K562 (cell line): ENCODE measurements around the gene B4GALNT4. TPM values are rescaled to one million over a fixed set of nuclear protein-coding genes. Genes with fewer than 3 reads are reported as not detected.

ENCODE experiments used
- ARID3A ChIP-seq: IDR thresholded peaks from 2 replicates; pipeline ENCODE4 v1.6.1; 2012; ENCODE audit warnings: low read depth, low read length, improper control_type of control experiment, borderline replicate concordance
- ATF1 ChIP-seq, 2 experiments: fragments of 450-650 bp in 1 of 2; IDR thresholded peaks; 2 replicates each; pipeline ENCODE4 v1.6.1; 2016; ENCODE audit warnings: missing compliant biosample characterization in 1 of 2, missing genetic modification characterization in 1 of 2
- BRD9 ChIP-seq: fragments of 450-650 bp; IDR thresholded peaks from 2 replicates; pipeline ENCODE4 v1.6.1; 2018; ENCODE audit warnings: low read depth; ENCODE audit not compliant: partially characterized antibody
- DMBX1 ChIP-seq: fragments of 250-450 bp; sonication (Bioruptor Pico); IDR thresholded peaks from 2 replicates; pipeline ENCODE4 v1.8.0; 2022; ENCODE audit warnings: inconsistent platforms, mild to moderate bottlenecking, moderate library complexity, borderline replicate concordance
- E2F6 ChIP-seq, 2 experiments: IDR thresholded peaks; 2 replicates each; pipeline ENCODE4 v1.6.1; 2011; ENCODE audit warnings: borderline replicate concordance in 1 of 2, control low read depth in 1 of 2, low read depth in 1 of 2, low read length in 1 of 2, mild to moderate bottlenecking in 1 of 2, mixed read lengths in 1 of 2, moderate library complexity in 1 of 2; ENCODE audit not compliant: insufficient read depth in 1 of 2, insufficient read length in 1 of 2, poor library complexity in 1 of 2, severe bottlenecking in 1 of 2; ENCODE audit errors: extremely low read depth in 1 of 2
- IRF1 ChIP-seq: sonication (generic); formaldehyde crosslinking; IDR thresholded peaks from 2 replicates; pipeline ENCODE4 v1.8.0; 2022; ENCODE audit warnings: missing genetic modification reagents, mild to moderate bottlenecking, borderline replicate concordance
- MIER1 ChIP-seq: fragments of 450-650 bp; IDR thresholded peaks from 2 replicates; pipeline ENCODE4 v1.6.1; 2016; ENCODE audit warnings: antibody characterized with exemption, mild to moderate bottlenecking, low read depth
- NFIC ChIP-seq: fragments of 450-650 bp; IDR thresholded peaks from 2 replicates; pipeline ENCODE4 v1.6.1; 2017; ENCODE audit warnings: mild to moderate bottlenecking, inconsistent platforms
- NFRKB ChIP-seq: fragments of 450-650 bp; IDR thresholded peaks from 2 replicates; pipeline ENCODE4 v1.6.1; 2016; ENCODE audit warnings: low read depth
- PCBP1 ChIP-seq: fragments of 200-400 bp; formaldehyde crosslinking; IDR thresholded peaks from 2 replicates; pipeline ENCODE4 v1.6.1; 2018; ENCODE audit warnings: mild to moderate bottlenecking, low read depth, low read length; ENCODE audit not compliant: poor library complexity, severe bottlenecking
- RAD51 ChIP-seq: fragments of 450-650 bp; IDR thresholded peaks from 2 replicates; pipeline ENCODE4 v1.7.1; 2016; ENCODE audit warnings: low read depth, mild to moderate bottlenecking, borderline replicate concordance
- RCOR1 ChIP-seq, 2 experiments: IDR thresholded peaks; 2 replicates each; pipeline ENCODE4 v1.6.1; 2012; ENCODE audit warnings: low read depth in 2 of 2, low read length in 2 of 2, borderline replicate concordance in 1 of 2, improper control_type of control experiment in 1 of 2
- THAP12 ChIP-seq: fragments of 250-450 bp; sonication (Bioruptor Pico); IDR thresholded peaks from 2 replicates; pipeline ENCODE4 v1.9.0; 2021; ENCODE audit warnings: mild to moderate bottlenecking, inconsistent platforms
- ZBTB33 ChIP-seq: sonication (generic); formaldehyde crosslinking; IDR thresholded peaks from 2 replicates; pipeline ENCODE4 v1.8.1; 2023; ENCODE audit warnings: mild to moderate bottlenecking, missing genetic modification reagents
- ZNF133 ChIP-seq: fragments of 250-450 bp; sonication (Bioruptor Pico); IDR thresholded peaks from 2 replicates; pipeline ENCODE4 v1.4.0; 2020; ENCODE audit warnings: mild to moderate bottlenecking
- ZNF165 ChIP-seq: fragments of 250-450 bp; sonication (Bioruptor Pico); IDR thresholded peaks from 2 replicates; pipeline ENCODE4 v1.4.0; 2020; ENCODE audit warnings: borderline replicate concordance
- ZNF184 ChIP-seq: sonication (generic); formaldehyde crosslinking; IDR thresholded peaks from 2 replicates; pipeline ENCODE4 v1.5.0; 2020; ENCODE audit warnings: missing genetic modification reagents
- ZNF830 ChIP-seq: fragments of 250-450 bp; sonication (Bioruptor Pico); IDR thresholded peaks from 2 replicates; pipeline ENCODE4 v1.5.0; 2021; ENCODE audit warnings: mild to moderate bottlenecking
- polyA plus RNA-seq, 8 experiments: library from polyadenylated mRNA; depleted of rRNA in 4 of 8; stranded (reverse) in 5 of 8; unstranded in 3 of 8; fragments of >200 nt; fragmentation: Nextera tagmentation in 2 of 8; fragmentation: Illumina TruSeq in 1 of 8; extraction: Ambion mirVana in 2 of 8; extraction: Trizol in 1 of 8; gene quantifications; 2 replicates each; pipeline versions ENCODE4 v1.2.1 to v1.2.3, GENCODE V29; 2011 to 2014; ENCODE audit warnings: inconsistent platforms in 1 of 8, missing spikeins in 1 of 8
- total RNA-seq, 7 experiments: library from RNA; depleted of rRNA in 6 of 7; stranded (reverse); fragments of >200 nt in 6 of 7; fragmentation: Illumina TruSeq in 2 of 7; extraction: Trizol in 2 of 7; gene quantifications; 2 replicates each; pipeline versions ENCODE4 v1.2.1 to v1.2.3, GENCODE V29; 2011 to 2021; ENCODE audit warnings: low replicate concordance in 1 of 7

B4GALNT4 gene
- total and polyA plus RNA-seq, 9 of the 15 experiments (the other 6 are each of a cell fraction or from before 2014, with no cell fraction given) = 0.20 to 37.1 (median 10.8) TPM; not detected in 1

GRCh38 chr11:353179-353873 is 16.0 kb upstream of the B4GALNT4 start (continued):
- TF ChIP-seq THAP12 (no peak), MIER1 (no peak), RAD51 (no peak), ZNF133 (no peak), PCBP1 (no peak), ARID3A (no peak), BRD9 (peak; percentile 21), ZNF830 (CRISPR knock-in tag) (0 out of 2 replicates have a peak, but pooled peaks have one; percentile 61), RCOR1 (IDR thresholded peaks at IDR 0.05; ENCODE audit: borderline replicate concordance in 1 of 2, low read depth in 2 of 2, low read length in 2 of 2) (0 out of 4 replicates have a peak, but pooled peaks of 1 of the 2 experiments have one; percentile 19), ATF1 (CRISPR knock-in tag; IDR thresholded peaks at IDR 0.05) (no peak), ATF1 (tag; IDR thresholded peaks at IDR 0.05) (no peak), E2F6 (IDR thresholded peaks at IDR 0.05; ENCODE audit: borderline replicate concordance in 1 of 2, extremely low read depth in 1 of 2, insufficient read depth in 1 of 2, insufficient read length in 1 of 2, low read depth in 1 of 2, low read length in 1 of 2, poor library complexity in 1 of 2, severe bottlenecking in 1 of 2) (peak in 1 of 2 experiments; percentile 63), ZNF165 (CRISPR knock-in tag) (0 out of 2 replicates have a peak, but pooled peaks have one; percentile 26), NFIC (peak; percentile 27; the same call in 1 of the 2 replicates), ZBTB33 (CRISPR knock-in tag) (peak; percentile 32; the same call in 1 of the 2 replicates), DMBX1 (0 out of 2 replicates have a peak, but pooled peaks have one; percentile 50), ZNF184 (CRISPR knock-in tag) (no peak), IRF1 (CRISPR knock-in tag) (no peak), NFRKB (peak; percentile 20; the same call in 1 of the 2 replicates)
